ENCODE data around the gene KSR1. TPM values are rescaled to one million over a fixed set of nuclear protein-coding genes. Genes with fewer than 3 reads are reported as not detected.

Gene KSR1
- total and polyA plus RNA-seq, 9 of the 15 experiments (the other 6 are each of a cell fraction or from before 2014, with no cell fraction given) = 1.4 to 51.7 (median 18.4) TPM

- Histone ChIP-seq H3K27ac (ENCODE audit: extremely low read depth, low read depth, low read length) (peak overlapping the region; percentile 49; the same call in 1 of the 3 replicates), H2AFZ (ENCODE audit: low read depth, low read length) (no peak overlapping the region), H3K4me3 (no peak overlapping the region), H3K27me3 (ENCODE audit: control insufficient read depth in 2 of 2, insufficient read depth in 2 of 2, low read length in 2 of 2) (no peaks in the 10 kb centered on the region), H3K9me3 (replicated peaks; ENCODE audit: control insufficient read depth, insufficient read depth, low read depth, low read length) (no peaks in the 10 kb centered on the region), H3K79me2 (ENCODE audit: control insufficient read depth, insufficient read depth, low read length) (peaks cover 85% of the 10 kb centered on the region), H3K36me3 (ENCODE audit: control insufficient read depth, insufficient read depth, low read length) (peaks cover 2% of the 10 kb centered on the region; the same call in 1 of the 3 replicates), H3K9me1 (ENCODE audit: control insufficient read depth, insufficient read depth, low read length) (peaks cover 7% of the 10 kb centered on the region), H4K20me1 (replicated peaks; ENCODE audit: control insufficient read depth, insufficient read depth, low read length) (peaks cover 68% of the 10 kb centered on the region), H3K4me2 (ENCODE audit: insufficient read depth, low read length) (peak overlapping the region; percentile 36; the same call in 1 of the 2 replicates), H3K9ac (ENCODE audit: insufficient read depth in 1 of 2, low read depth in 2 of 2, low read length in 2 of 2) (no peak overlapping the region), H3K4me1 (replicated peaks in 1 of 2; ENCODE audit: control insufficient read depth in 2 of 2, insufficient read depth in 2 of 2, low read length in 2 of 2) (peaks cover 55 to 63% of the 10 kb centered on the region in 2 experiments)
- ChIA-PET POLR2A (interaction anchor here (0.6 to 4.0 kb wide), 5 partner anchors 10 to 204 kb away, joined by 3 to 21 read pairs (median 3); no protein-coding TSS in a partner anchor), CTCF (ENCODE audit: low intra/inter-chr PET ratio) (no interaction called here)
- peak; percentile 94 for FAIRE-seq
- peak; percentile 59 to 87 (median 74) for DNase-seq (ENCODE audit: extremely low read depth in 1 of 4, low spot score in 3 of 4)
- WGBS (ENCODE audit: insufficient coverage, low coverage, missing lambda C conversion rate) = 14% methylated on average over 9 of the region's 10 CpGs
- in situ Hi-C loops (cut with MboI) (no loop called here), intact Hi-C loops (cut with micrococcal nuclease) (loop anchor here (10.0 kb wide), 1 partner anchor 190 kb away; no protein-coding TSS in a partner anchor)
- peak; percentile 75 for ATAC-seq
- no TSS peak for BruUV-seq (replicated peaks)
- TF ChIP-seq CLOCK (CRISPR knock-in tag; IDR thresholded peaks at IDR 0.05; ENCODE audit: borderline replicate concordance) (no peak), PURB (CRISPR knock-in tag; IDR thresholded peaks at IDR 0.05; ENCODE audit: low read depth) (no peak), MCM2 (IDR thresholded peaks at IDR 0.05; ENCODE audit: low read depth) (no peak), FOXM1 (IDR thresholded peaks at IDR 0.05; ENCODE audit: low read depth) (peak; percentile 34; the same call in 1 of the 2 replicates), FOXM1 (CRISPR knock-in tag; IDR thresholded peaks at IDR 0.05; ENCODE audit: low read depth) (no peak), SREBF1 (IDR thresholded peaks at IDR 0.05; ENCODE audit: borderline replicate concordance, low read depth, low read length) (no peak), PML (IDR thresholded peaks at IDR 0.05; ENCODE audit: low read length) (peak; percentile 39; the same call in 1 of the 2 replicates), NUFIP1 (IDR thresholded peaks at IDR 0.05; ENCODE audit: partially characterized antibody) (no peak), SFPQ (IDR thresholded peaks at IDR 0.05; ENCODE audit: low read depth, low read length) (no peak), ZNF174 (CRISPR knock-in tag; IDR thresholded peaks at IDR 0.05) (no peak), CBFA2T2 (conservative IDR thresholded peaks at IDR 0.05) (peak; percentile 71), ZNF436 (CRISPR knock-in tag; IDR thresholded peaks at IDR 0.05) (no peak), SRSF9 (IDR thresholded peaks at IDR 0.05; ENCODE audit: borderline replicate concordance, low read depth, low read length) (no peak), STAT5A (IDR thresholded peaks at IDR 0.05; ENCODE audit: borderline replicate concordance, low read length) (peak; percentile 55; the same call in 1 of the 2 replicates)
- TF ChIP-seq, protein P1, sequence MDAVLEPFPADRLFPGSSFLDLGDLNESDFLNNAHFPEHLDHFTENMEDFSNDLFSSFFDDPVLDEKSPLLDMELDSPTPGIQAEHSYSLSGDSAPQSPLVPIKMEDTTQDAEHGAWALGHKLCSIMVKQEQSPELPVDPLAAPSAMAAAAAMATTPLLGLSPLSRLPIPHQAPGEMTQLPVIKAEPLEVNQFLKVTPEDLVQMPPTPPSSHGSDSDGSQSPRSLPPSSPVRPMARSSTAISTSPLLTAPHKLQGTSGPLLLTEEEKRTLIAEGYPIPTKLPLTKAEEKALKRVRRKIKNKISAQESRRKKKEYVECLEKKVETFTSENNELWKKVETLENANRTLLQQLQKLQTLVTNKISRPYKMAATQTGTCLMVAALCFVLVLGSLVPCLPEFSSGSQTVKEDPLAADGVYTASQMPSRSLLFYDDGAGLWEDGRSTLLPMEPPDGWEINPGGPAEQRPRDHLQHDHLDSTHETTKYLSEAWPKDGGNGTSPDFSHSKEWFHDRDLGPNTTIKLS (IDR thresholded peaks at IDR 0.05; ENCODE audit: borderline replicate concordance, low read depth) = no peak
Observed at GRCh38 chr17:27544350-27545131, 88.3 kb downstream of the KSR1 start.
